ENCODE results near the gene SWI5.
"Not testable (repeated sequence)": the region's sequence is repeated elsewhere in the genome, so short reads cannot be mapped to it uniquely, and the experiment has no call there.

Gene SWI5

DNA sequence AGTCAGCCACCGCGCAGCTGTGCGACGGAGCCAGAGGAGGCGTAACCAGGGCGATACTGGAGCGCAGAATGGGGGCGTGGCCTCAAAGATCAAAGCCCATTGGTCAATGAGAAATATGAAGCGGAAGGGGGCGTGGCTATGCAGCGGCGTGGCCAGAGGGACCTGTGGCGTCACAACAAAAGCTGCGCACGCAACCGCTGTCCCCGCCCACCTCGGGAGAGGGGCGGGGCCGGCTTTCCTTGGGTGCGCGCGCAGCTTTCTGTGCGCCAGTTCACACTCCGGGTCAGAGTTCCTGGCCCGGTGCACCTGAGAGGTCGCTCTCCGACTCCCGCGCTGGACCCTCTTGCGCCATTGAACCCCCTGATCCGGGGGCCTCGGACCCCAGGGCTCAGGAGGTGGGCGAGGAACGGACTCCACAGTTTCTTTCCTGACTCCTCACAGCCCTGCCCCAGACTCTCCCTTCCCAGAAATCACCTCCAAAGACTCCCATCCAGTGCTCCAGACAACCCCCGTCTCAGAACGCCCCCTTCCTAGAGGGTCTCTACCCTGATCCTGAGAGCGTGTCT lies at the start of gene SWI5:
SWI5 (plus strand) TSS at position 269 of the 566 bp plus-strand sequence.
- DNase-seq: peak; percentile 100

DNA sequence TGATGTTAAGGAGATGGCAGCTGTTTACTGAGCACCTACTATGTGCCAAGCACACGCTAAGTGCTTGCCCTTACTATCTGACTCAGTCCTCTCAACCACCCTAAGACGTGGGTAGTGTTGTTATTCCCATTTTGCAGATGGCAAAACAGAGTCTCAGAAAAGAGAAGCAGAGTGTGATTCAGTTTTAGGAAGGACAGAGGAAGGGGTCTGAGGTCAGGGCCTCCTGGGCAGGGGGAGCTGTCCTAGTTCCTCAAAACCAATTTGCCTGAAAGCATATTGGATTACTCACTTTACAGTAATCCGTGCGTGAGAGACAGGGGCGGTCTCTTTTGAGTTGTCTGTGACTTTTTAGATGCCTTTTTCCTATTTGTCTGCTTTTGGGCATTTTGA lies 49.7 kb upstream of the SWI5 start:
- DNase-seq: no peak

DNA sequence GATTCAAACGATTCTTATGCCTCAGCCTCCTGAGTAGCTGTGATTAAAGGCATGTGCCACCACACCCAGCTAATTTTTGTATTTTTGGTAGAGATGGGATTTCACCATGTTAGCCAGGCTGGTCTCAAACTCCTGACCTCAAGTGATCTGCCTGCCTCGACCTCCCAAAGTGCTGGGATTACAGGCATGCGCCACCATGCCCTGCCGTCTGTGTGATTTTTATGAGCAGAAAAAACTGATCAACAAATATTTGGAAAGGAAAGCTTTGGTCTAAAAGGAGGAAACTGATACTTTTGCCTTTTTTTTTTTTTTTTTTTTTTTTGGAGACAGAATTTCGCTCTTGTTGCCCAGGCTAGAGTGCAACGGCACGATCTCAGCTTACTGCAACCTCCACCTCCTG lies 45.2 kb upstream of the SWI5 start:
- not testable (repeated sequence) for DNase-seq

DNA sequence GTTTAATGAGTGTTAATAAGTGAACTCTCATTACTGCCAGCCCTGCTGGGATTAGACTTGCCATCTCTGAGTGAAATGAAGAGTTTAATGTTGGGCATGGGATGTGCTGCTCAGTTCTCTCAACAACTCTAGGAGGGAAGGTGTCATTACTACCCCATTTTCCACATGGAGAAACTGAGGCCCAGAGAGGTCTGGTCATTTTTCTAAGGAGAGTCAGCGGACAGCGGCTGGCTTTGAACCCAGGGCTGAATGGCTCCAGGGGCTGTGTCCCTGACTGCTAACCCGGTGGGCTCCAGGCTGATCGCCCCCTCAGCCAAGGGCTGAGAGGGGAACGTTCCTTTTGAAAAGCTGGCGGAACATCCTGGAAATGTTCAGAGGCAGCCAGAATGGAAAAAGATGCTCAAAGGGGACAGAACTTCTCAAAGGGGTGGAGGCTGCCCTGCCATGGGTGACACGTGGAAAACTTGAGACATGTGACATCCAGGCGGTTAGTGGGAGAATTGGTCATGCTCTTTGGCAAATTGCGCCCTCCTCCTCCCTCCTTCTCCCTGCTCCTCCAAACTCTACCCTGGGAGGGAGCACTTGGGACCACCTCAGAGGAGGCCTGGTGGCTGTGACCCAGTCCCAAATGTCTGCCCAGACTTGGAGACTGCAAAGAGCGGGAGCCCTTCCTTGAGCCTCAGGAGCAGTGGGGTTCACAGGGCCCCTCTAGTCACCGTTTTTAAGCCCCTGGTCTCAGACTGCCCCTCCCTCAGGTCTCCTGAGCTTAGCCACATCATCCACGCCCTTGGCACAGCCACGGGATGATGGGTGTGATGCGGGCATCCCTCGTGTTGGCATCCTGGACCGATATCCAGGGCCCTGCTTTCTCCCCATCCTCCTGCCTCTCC lies 44.2 kb upstream of the SWI5 start:
- DNase-seq: no peak

DNA sequence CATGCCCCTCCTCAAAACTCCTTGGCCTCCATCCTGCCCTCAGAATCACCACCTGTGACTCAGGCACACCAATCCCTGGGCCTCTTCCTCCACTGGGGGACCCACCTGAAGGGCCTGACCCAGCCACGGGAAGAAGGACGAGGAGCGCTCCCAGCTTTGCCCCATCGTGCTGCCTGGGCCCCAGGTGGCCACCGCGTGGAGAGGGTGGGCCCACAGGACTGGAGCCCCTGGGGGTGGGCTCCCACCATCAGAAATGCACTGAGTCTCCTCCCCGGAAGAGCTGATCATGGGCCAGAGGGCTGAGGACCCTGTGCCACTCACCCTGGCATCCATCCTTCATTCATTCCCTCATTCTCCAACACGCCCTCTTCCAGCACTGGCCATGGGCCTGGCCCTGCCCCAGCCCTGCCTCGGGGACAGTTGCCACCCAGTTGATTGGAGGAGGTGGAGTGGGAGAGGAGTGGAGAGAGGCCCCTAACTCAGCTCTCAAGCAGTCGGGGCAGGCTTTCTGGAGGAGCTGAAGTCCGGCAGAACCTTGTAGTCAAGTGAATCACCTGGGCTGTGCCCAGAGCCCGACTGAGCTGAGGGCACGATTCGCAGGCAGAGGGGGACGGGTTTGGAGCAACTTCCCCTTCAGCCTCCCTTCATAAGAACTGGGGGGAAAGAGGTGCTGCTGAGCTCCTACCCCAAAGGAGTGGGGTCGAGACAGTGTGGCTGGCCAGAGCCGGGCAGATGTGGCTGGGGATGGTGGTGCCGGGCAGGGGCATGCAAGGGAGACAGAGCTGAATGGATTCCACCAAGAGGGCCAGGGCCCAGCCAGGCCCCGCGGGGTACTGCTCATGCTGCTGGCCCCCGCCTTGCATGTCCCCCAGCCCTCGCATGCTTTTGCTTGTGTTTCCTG lies 43.3 kb upstream of the SWI5 start:
- no peak for DNase-seq

DNA sequence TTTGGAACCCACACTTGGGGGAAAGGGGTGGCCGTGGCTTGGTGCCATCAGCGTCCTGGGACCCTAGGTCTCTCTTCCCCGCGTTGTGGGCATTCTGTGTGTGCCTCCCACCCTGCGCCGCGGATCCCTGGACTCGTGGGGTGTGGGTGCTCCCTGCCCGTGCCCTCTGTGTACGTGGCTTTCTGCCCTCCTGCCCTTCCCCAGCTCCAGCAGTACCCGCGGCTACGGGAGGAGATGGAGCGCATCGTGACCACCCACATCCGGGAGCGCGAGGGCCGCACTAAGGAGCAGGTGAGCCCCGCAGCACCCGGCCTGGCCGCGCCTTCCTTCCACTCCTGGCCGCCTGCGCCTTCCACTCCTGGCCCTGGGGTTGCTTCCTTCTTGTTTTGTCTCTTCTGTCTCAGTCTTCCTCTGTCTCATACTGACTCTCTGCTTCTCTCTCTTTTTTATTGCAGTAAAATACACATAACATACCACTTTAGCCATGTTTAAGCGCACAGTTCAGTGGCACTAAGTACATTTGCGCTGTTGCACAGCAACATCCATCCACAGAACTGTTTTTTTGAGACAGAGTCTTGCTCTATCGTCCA lies 42.2 kb upstream of the SWI5 start:
- DNase-seq: no peak

DNA sequence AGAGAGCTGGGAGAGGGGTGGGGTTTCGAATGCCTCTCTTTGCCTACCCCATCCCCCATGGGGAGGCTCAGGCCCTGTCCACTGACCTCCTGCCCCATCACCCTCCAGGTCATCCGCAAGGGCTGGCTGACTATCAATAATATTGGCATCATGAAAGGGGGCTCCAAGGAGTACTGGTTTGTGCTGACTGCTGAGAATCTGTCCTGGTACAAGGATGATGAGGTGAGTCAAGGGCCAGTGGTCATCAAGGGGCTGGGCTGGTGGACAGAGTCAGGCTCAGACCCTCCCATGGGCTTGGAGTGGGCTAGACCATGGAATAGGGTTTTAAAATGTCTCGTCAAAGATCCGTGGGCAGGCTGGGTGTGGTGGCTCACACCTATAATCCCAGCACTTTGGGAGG lies 34.0 kb upstream of the SWI5 start:
- DNase-seq: no peak

DNA sequence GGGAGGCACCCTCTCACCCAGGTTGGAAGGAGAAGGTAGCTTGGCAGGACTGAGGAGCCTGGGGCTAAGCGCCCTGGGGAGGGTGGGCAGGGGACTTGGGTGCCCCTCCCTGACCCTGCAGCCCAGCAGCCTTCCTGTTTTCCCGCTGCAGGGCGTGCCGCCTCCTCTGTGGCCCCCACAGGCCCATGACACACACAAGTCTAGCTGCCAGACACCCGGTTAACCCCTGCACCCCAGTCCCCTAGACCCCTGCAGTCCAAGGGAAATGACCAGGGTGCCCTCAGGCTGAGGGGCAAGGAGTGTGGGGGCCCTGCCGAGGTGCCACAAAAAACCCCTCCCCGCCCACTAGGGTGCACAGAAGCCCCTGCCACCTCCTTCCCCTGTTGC lies 33.3 kb upstream of the SWI5 start:
- DNase-seq: no peak

DNA sequence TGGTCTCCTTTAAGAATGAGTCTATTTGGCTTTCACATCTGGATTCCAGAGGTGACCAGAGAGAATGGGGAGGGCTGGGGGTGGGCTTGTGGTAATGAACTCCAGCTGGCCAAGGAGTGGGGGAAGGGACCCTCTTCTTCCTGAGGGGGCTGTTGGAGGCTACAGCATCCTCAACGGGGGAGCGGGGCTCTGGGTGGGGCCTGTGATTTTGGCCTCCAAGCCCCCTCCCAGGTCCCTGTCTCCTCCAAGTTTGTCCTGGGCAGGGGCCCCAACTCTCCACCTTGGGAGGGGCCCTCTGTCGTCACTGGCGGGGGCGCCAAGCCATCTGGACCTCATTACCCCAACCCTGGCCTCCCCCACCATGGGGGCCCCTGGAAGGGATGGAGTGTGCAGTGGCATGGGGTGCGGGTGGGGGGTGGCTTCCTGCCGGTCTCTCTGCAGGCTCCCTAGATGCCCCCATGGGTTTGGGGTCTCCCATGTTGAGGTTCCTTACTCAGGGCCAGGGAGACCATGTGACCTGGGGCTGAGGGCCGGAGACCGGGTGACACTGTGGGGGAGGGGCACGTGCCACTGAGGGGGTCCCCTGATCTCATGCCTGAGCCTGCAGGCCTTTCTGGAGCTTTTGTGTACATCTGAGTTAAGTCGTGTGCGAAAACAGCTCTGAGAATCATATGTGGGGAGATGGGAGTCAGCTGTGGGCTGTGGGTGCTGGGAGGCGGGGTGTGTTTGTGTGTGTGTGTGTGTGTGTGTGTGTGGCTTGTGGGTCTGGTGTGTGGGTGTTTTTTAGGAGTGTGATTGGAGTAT lies 32.7 kb upstream of the SWI5 start:
- DNase-seq: no peak

DNA sequence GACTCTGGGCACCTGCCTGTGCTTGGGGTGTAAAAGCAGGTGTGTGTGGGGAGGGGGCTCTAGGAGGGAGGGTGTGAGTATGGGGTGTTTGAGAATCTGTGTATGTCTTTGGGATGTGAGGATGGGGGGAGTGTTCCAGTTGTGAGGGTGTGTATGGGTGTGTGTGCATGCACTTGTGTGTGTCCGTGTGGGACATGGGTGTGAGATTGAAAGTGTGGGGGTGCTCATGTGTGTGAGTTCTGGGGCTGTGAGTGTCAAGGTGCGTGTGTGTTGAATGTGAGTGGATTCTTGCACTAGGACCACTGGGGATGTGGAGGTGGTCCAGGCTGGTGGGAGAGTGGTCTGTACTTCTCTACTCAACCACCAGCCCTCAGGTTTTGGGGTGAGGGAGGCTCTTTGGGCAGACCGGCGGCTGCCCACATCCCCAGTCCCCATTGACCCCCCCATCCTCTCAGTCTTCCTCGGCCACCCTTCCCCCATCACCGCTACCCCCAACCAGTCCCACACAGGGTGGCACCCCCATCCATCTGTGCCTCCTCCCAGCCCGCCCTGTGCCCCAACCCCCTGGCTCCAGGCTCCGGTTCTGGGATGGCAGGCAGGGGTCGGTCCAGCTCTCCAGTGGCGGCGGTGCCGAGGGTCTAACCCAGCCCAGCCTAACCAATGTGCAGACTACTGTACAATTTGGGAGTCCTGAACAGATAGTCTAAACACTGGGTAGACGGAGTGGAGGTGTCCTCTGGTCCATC lies 31.8 kb upstream of the SWI5 start:
- DNase-seq: no peak

DNA sequence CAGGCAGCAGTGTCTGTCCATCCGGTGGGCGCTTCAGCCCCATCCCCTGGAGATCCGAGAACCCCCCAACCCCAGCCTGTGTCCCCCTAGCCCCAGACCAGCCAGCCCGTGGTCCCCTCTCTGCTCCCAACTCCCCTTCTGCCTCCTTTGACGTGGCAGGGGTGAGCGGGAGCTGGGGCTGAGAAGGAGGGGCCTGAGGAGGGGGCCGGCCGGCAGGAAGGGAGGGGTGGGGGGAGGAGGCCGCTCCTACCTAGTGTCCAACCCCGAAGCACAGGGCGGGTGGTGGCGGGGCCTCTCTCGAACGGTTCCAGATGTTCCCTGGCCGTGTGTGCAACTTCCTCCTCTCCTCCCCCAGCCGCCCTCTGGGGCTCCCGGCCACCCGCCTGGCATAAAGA lies 31.2 kb upstream of the SWI5 start:
- DNase-seq: no peak

DNA sequence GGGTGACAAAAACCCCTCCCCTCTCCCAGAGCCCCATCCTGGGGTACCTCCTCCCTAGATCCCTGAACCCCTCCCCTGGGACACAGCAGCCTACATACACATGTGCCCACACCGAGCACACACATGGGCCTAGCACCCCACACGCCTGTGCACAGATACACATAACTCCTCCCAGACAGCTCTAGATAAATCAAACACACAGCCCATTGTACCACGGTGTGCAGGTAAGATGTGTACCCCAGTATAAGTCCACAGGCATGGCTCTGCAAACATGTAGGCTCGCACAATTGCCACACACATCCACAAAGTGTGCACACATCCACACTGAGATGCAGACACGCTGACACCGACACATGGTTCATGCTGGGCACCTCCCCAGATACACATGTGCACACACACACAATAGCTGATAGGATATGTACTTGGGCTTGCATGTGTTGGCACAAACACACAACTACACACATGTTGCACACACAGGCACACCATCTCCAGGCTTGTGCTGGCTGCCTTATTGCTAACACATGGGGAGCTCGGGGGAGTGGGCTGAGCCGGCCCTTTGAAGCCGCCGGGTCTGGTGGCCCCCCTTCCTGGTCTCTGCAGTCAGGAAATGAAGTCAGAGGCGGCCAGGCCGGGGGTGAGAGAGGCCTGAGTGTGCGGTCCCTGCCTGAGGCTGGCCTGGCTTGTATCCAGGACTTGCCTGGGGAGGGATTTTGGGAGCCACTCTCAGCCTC lies 30.5 kb upstream of the SWI5 start:
- no peak for DNase-seq

DNA sequence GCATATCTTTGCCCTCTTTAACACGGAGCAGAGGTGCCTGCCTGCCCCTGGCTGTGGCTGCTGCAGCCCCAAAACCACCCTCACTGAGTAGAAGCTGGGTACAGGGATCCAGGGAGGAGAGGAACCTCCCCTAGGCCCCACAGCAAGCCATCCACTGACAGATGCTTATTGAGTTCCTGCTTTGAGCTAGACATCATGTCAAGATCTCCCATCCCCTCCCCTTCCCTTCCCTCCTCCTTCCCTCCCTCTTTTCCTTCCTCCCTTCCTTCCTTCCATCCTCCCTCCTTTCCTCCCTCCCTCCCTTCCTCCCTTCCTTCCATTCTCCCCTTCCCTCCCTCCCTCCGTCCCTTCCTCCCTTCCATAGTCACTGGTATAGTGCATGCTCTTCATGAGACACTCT lies 29.6 kb upstream of the SWI5 start:
- DNase-seq: no peak

DNA sequence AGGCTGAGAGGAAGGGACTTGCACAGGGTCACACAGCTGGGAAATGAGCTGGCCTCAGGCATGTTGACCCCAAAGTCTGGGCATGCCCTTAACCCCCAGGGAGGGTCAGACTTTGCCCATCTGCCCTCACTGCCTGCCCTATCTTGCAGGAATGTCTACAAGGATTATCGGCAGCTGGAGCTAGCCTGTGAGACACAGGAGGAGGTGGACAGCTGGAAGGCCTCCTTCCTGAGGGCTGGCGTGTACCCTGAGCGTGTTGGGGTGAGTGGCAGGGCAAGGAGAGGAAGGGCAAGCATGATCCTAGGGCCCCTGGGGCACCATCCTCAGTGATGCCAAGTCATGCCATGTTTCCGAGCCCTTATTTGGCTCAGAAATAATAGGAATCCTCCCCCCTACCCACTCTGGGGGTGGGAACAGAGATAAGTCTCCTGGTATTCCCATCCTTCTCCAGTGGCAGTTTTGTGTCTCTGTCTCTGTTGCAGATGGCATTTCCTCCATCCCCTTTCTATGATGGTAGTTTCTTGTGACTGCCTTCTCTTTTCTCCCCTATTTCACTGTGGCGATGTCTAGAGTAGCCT lies 28.8 kb upstream of the SWI5 start:
- no peak for DNase-seq

DNA sequence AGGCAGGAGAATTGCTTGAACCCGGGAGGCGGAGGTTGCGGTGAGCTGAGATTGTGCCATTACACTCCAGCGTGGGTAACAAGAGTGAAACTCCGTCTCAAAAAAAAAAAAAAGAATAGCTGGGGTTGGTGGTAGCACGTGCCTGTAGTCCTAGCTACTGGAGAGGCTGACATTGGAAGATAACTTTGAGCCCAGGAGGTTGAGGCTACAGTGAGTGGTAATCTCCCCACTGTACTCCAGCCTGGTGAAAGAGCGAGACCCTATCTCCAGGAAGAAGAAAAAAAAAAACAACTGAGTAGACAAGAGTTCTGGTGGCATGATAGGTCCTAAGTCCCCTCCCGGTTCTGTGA lies 26.5 kb upstream of the SWI5 start:
- DNase-seq: no peak

DNA sequence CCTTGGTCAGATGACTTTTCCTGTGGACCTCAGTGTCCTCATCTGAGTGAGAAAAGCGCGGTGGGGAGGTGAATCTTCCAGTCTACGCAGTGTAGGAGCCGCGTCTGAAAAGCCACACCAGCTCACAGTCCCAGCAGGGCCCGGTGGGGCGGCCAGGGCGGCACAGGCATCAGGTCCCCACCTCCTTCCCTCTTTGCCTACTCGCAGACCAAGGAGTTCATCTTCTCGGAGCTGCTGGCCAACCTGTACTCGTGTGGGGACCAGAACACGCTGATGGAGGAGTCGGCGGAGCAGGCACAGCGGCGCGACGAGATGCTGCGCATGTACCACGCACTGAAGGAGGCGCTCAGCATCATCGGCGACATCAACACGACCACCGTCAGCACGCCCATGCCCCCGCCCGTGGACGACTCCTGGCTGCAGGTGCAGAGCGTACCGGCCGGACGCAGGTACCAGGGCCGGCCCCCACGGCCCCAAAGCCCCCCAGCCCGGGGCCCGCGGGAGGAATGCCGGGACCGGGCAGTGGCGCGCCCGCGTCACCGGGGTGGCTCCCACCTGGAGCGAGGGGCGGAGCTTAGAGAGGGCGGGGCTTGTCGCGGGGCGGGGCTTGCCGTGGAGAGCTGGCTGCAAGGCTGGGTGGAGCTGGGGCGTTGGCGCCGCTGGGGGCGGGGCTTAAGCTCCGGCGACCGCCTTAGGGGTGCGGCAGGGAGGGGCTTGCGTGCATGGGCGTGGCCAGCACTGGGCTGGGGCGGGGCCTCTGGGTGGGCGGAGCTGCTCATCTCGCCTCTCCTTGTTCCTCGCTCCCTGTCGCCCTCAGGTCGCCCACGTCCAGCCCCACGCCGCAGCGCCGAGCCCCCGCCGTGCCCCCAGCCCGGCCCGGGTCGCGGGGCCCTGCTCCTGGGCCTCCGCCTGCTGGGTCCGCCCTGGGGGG lies 25.9 kb upstream of the SWI5 start:
- peak; percentile 18 for DNase-seq

DNA sequence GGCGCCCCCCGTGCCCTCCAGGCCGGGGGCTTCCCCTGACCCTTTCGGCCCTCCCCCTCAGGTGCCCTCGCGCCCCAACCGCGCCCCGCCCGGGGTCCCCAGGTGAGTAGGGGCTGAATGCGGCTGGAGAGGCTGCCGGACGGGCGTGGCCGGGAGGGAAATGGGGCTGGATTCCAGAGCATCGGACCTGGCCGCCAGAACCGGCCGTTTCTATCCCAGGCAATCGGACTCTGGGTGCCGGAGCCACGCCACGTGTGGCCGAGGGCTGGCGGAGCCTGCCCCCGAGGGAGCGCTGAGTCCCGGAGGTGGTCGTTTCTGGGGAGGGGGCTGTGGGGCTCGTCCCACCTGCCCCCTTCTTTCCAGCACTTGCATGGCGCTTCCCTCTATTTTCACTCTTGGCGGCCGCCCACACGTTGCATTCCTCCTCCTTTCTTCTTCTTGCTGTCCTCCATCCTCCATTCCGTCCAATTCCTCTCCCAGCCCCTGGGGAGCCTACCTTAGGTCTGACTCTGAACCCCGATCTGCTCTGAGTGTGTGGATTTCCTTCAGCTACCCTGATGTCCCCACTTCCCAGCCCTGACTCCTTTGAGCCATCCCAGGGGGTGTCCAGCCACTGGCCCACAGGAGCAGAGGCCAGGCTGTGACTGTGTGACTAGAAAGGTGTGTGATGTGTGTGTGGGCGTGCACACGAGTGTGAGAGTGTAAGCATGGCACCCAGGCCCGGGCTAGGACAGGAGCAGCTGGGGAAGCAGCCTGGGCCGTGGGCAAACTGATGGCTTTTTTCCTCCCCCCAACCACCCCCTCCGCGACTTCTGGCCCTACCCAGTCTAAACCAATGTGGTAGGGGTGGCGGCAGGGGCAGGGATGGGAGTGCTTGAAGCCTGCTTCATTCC lies 25.0 kb upstream of the SWI5 start:
- DNase-seq: no peak

DNA sequence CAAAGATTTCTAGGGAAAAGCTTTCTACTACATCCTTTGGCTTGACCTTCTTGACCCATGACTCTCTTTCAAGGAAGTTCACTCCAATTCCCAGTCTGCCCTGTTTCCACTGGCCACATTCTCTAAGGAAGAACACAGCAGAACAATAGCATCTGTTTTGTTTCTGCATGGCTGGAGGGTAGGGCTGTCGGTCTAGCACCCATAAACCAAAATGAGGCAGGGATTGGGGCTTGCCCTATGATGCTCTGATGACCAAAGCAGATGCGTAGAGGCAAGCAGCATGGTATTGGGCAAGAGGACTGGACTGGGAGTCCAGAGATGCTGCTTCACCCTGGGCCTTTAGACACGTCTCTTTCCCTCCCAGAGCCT lies 24.4 kb upstream of the SWI5 start:
- DNase-seq: no peak

Data from NCI-H345 (cell line).